ENCODE data around the gene UBE2E2. TPM values are rescaled to one million over a fixed set of nuclear protein-coding genes. Genes with fewer than 3 reads are reported as not detected.

The UBE2E2 gene
- total and polyA plus RNA-seq, 2 of the 13 experiments (the other 11 are each of a cell fraction or from before 2014, with no cell fraction given) = 0.77 to 1.5 TPM

- TF ChIP-seq, protein P1, sequence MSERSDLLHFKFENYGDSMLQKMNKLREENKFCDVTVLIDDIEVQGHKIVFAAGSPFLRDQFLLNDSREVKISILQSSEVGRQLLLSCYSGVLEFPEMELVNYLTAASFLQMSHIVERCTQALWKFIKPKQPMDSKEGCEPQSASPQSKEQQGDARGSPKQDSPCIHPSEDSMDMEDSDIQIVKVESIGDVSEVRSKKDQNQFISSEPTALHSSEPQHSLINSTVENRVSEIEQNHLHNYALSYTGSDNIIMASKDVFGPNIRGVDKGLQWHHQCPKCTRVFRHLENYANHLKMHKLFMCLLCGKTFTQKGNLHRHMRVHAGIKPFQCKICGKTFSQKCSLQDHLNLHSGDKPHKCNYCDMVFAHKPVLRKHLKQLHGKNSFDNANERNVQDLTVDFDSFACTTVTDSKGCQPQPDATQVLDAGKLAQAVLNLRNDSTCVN (CRISPR knock-in tag; IDR thresholded peaks at IDR 0.05; ENCODE audit: borderline replicate concordance) = no peak
- no peak for TF ChIP-seq GATAD2A (CRISPR knock-in tag; IDR thresholded peaks at IDR 0.05)
- TF ChIP-seq, protein P2, sequence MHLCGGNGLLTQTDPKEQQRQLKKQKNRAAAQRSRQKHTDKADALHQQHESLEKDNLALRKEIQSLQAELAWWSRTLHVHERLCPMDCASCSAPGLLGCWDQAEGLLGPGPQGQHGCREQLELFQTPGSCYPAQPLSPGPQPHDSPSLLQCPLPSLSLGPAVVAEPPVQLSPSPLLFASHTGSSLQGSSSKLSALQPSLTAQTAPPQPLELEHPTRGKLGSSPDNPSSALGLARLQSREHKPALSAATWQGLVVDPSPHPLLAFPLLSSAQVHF (CRISPR knock-in tag; IDR thresholded peaks at IDR 0.05) = no peak
- TF ChIP-seq SMYD3 (CRISPR knock-in tag; IDR thresholded peaks at IDR 0.05) = no peak
- TF ChIP-seq, protein P3, sequence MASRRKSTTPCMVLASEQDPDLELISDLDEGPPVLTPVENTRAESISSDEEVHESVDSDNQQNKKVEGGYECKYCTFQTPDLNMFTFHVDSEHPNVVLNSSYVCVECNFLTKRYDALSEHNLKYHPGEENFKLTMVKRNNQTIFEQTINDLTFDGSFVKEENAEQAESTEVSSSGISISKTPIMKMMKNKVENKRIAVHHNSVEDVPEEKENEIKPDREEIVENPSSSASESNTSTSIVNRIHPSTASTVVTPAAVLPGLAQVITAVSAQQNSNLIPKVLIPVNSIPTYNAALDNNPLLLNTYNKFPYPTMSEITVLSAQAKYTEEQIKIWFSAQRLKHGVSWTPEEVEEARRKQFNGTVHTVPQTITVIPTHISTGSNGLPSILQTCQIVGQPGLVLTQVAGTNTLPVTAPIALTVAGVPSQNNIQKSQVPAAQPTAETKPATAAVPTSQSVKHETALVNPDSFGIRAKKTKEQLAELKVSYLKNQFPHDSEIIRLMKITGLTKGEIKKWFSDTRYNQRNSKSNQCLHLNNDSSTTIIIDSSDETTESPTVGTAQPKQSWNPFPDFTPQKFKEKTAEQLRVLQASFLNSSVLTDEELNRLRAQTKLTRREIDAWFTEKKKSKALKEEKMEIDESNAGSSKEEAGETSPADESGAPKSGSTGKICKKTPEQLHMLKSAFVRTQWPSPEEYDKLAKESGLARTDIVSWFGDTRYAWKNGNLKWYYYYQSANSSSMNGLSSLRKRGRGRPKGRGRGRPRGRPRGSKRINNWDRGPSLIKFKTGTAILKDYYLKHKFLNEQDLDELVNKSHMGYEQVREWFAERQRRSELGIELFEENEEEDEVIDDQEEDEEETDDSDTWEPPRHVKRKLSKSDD (CRISPR knock-in tag; IDR thresholded peaks at IDR 0.05; ENCODE audit: low read depth) = no peak
- TF ChIP-seq CHCHD3 (CRISPR knock-in tag; IDR thresholded peaks at IDR 0.05) = no peak
- no peak for TF ChIP-seq CEBPB (IDR thresholded peaks at IDR 0.05; ENCODE audit: borderline replicate concordance, low read depth, low read length)
Measured at GRCh38 chr3:23316924-23317323, 113.8 kb downstream of the UBE2E2 start (continued).

Measured in HepG2 (cell line).